M059J (cell line): ENCODE data around the gene ARFGAP1. TPM values are rescaled to one million over a fixed set of nuclear protein-coding genes. Genes with fewer than 3 reads are reported as not detected.
A peak's percentile ranks its signal among the peaks of the same experiment; 100 is the strongest.
"Not testable (repeated sequence)": the region's sequence is repeated elsewhere in the genome, so short reads cannot be mapped to it uniquely, and the experiment has no call there.

ENCODE experiments used
- DNase-seq: peaks from one replicate; pipeline ENCODE4 v3.0.0-alpha.2; 2012; ENCODE audit warnings: low read depth
- total RNA-seq: library from RNA; depleted of rRNA; stranded (reverse); fragments of >200 nt; shearing (Covaris generic); gene quantifications from 2 replicates; pipeline ENCODE4 v1.2.3, GENCODE V29; 2014; rRNA removed

The ARFGAP1 gene
- total RNA-seq, 1 experiment from 2014 or later, result 78.1 TPM

- DNase-seq, result no peak
Measured at GRCh38 chr20:63330940-63331339, 58.3 kb downstream of the ARFGAP1 start.

GRCh38 chr20:63331741-63332400 is 59.3 kb downstream of the ARFGAP1 start:
- peak; percentile 73 for DNase-seq

- no peak for DNase-seq
Measured at GRCh38 chr20:63332488-63333240, 60.1 kb downstream of the ARFGAP1 start.

GRCh38 chr20:63333241-63333836 is 60.7 kb downstream of the ARFGAP1 start:
- DNase-seq, result no peak

GRCh38 chr20:63334356-63334755 is 61.7 kb downstream of the ARFGAP1 start:
- DNase-seq, result no peak

GRCh38 chr20:63335060-63335459 is 62.4 kb downstream of the ARFGAP1 start:
- not testable (repeated sequence) for DNase-seq

GRCh38 chr20:63335711-63336110 is 63.1 kb downstream of the ARFGAP1 start:
- no peak for DNase-seq

- no peak for DNase-seq
Measured at GRCh38 chr20:63336232-63336752, 63.7 kb downstream of the ARFGAP1 start.

- DNase-seq, result no peak
Measured at GRCh38 chr20:63337786-63338420, 65.3 kb downstream of the ARFGAP1 start.

Other genes with a start within 250 kb of the ARFGAP1 start
- 28.4 and 41.2 TPM in 2 replicates for gene YTHDF1, start 56.7 kb upstream of the ARFGAP1 start, total RNA-seq
- not detected in 2 replicates for gene BIRC7, start 36.9 kb upstream of the ARFGAP1 start, total RNA-seq
- gene NKAIN4, start 18.4 kb upstream of the ARFGAP1 start, total RNA-seq, result not detected in 2 replicates
- not detected in 2 replicates for gene COL20A1, start 20.4 kb downstream of the ARFGAP1 start, total RNA-seq
- gene CHRNA4, start 88.5 kb downstream of the ARFGAP1 start, total RNA-seq, result not detected in 2 replicates
- gene KCNQ2, start 199.8 kb downstream of the ARFGAP1 start, total RNA-seq, result not detected in 2 replicates
- gene EEF1A2, start 226.3 kb downstream of the ARFGAP1 start, total RNA-seq, result 154 and 260 TPM in 2 replicates
- 263 and 328 TPM in 2 replicates for gene PPDPF, start 248.0 kb downstream of the ARFGAP1 start, total RNA-seq